GM12878 (cell line): ENCODE measurements around the gene ATAD2B. TPM values are rescaled to one million over a fixed set of nuclear protein-coding genes. Genes with fewer than 3 reads are reported as not detected.

Source experiments
- ATAC-seq: fragments of 200-7000 bp; cut with Tn5 transposase; 3 replicates; pipeline ENCODE4 v1.9.1; 2020; ENCODE audit warnings: mild to moderate bottlenecking, moderate library complexity
- BruUV-seq: library from RNA; stranded (reverse); fragments of 400-500 nt; replicated peaks from 2 replicates; lab custom pipeline; 2021; lab: Mats Ljungman, UMichigan
- CTCF ChIA-PET: fragments of 300-600 bp; sonication (Branson Sonifier 250); formaldehyde crosslinking; extraction: SDS; loops from one replicate; lab custom pipeline; 2021; ENCODE audit warnings: inconsistent platforms; lab: Yijun Ruan, JAX
- POLR2A ChIA-PET: fragments of 350-600 bp; formaldehyde crosslinking; extraction: SDS; loops from one replicate; lab custom pipeline; 2021; ENCODE audit warnings: inconsistent platforms; lab: Charles Lee
- RAD21 ChIA-PET: fragments of 300-600 bp; sonication (Branson Sonifier 250); formaldehyde crosslinking; loops from one replicate; lab custom pipeline; 2023; ENCODE audit warnings: antibody characterized with exemption; ENCODE audit not compliant: unreplicated experiment; lab: Charles Lee
- SMC1A ChIA-PET: fragments of 300-600 bp; sonication (Branson Sonifier 250); formaldehyde crosslinking; loops from one replicate; lab custom pipeline; 2023; ENCODE audit not compliant: unreplicated experiment, uncharacterized antibody; lab: Charles Lee
- DNase-seq: peaks from one replicate; pipeline ENCODE4 v3.0.0-alpha.2; 2011; ENCODE audit warnings: low read depth, low spot score
- FAIRE-seq: peaks from 3 replicates; lab custom pipeline; 2011; peaks lifted over from hg19 to GRCh38; lab: Jason Lieb, UNC
- H2AFZ ChIP-seq: 2 replicates; pipeline ENCODE4 v1.6.0; 2011; ENCODE audit warnings: low read depth, low read length, control low read depth; ENCODE audit not compliant: control insufficient read depth
- H3K27ac ChIP-seq: 2 replicates; pipeline ENCODE4 v1.5.1; 2011; ENCODE audit warnings: control low read depth; ENCODE audit not compliant: control insufficient read depth, insufficient read depth
- H3K27me3 ChIP-seq, 2 experiments: replicated peaks in 1 of 2; 2 replicates each; pipeline versions ENCODE4 v1.6.0 to v1.6.1; 2011; ENCODE audit warnings: low read length in 1 of 2; ENCODE audit not compliant: control insufficient read depth in 2 of 2, insufficient read depth in 2 of 2
- H3K36me3 ChIP-seq, 2 experiments: 2 replicates each; pipeline ENCODE4 v1.5.1; 2011; ENCODE audit warnings: low read length in 1 of 2; ENCODE audit not compliant: control insufficient read depth in 2 of 2, insufficient read depth in 2 of 2
- H3K4me1 ChIP-seq: 2 replicates; pipeline ENCODE4 v1.6.1; 2011; ENCODE audit warnings: mild to moderate bottlenecking, low read length, moderate library complexity, mixed read lengths; ENCODE audit not compliant: control insufficient read depth, insufficient read depth
- H3K4me2 ChIP-seq: 2 replicates; pipeline ENCODE4 v1.6.0; 2011; ENCODE audit warnings: control low read depth; ENCODE audit not compliant: control insufficient read depth, insufficient read depth
- H3K4me3 ChIP-seq: fragments of 200-600 bp; sonication (generic); 2 replicates; pipeline ENCODE4 v1.5.1; 2016
- H3K79me2 ChIP-seq: 2 replicates; pipeline ENCODE4 v1.6.0; 2011; ENCODE audit warnings: low read length; ENCODE audit not compliant: control insufficient read depth, insufficient read depth
- H3K9ac ChIP-seq: 2 replicates; pipeline ENCODE4 v1.8.0; 2011; ENCODE audit warnings: low read length, control low read depth, mixed read lengths; ENCODE audit not compliant: control insufficient read depth, insufficient read depth
- H3K9me3 ChIP-seq: replicated peaks from 3 replicates; pipeline ENCODE4 v1.5.1; 2011; ENCODE audit warnings: mild to moderate bottlenecking, low read length; ENCODE audit not compliant: control insufficient read depth, insufficient read depth
- H4K20me1 ChIP-seq: 2 replicates; pipeline ENCODE4 v1.6.0; 2011; ENCODE audit not compliant: control insufficient read depth, insufficient read depth
- EED ChIP-seq: sonication (generic); IDR thresholded peaks from 2 replicates; pipeline ENCODE4 v1.6.1; 2016; ENCODE audit warnings: antibody characterized with exemption, low read depth
- EGR1 ChIP-seq, 2 experiments: IDR thresholded peaks; 1 replicate in 1 of 2; 2 replicates in 1 of 2; pipeline ENCODE4 v1.6.1; 2011 to 2012; ENCODE audit warnings: low read depth in 2 of 2, low read length in 2 of 2, borderline replicate concordance in 1 of 2, mild to moderate bottlenecking in 1 of 2, moderate library complexity in 1 of 2
- MXI1 ChIP-seq: fragments of 150-350 bp; IDR thresholded peaks from 2 replicates; pipeline ENCODE4 v1.6.1; 2011; ENCODE audit warnings: low read depth, mild to moderate bottlenecking, inconsistent platforms, low read length, improper control_type of control experiment
- NFXL1 ChIP-seq: fragments of 450-650 bp; IDR thresholded peaks from 2 replicates; pipeline ENCODE4 v1.6.1; 2017; ENCODE audit warnings: antibody characterized with exemption, mild to moderate bottlenecking, borderline replicate concordance
- STAT3 ChIP-seq: IDR thresholded peaks from 2 replicates; pipeline ENCODE4 v1.6.1; 2011; ENCODE audit warnings: low read depth, low read length, improper control_type of control experiment
- WGBS: methylation state at CpG from one replicate; pipeline ENCODE4 v1.1.6; 2016; ENCODE audit warnings: low lambda C conversion rate; ENCODE audit not compliant: insufficient replicate concordance, insufficient coverage; ENCODE audit errors: missing lambda C conversion rate; 5-methylcytosine and 5-hydroxymethylcytosine counted together
- in situ Hi-C: fragments of 300-500 bp; cut with MboI; formaldehyde crosslinking; loops from 9 replicates; pipeline ENCODE4 v1.14.3; 2018; ENCODE audit warnings: mixed read lengths
- intact Hi-C: fragments of 100-400 bp; cut with micrococcal nuclease; formaldehyde crosslinking; loops from one replicate; pipeline ENCODE4 v1.14.2; 2022; ENCODE audit not compliant: unreplicated experiment
- polyA plus RNA-seq, 11 experiments: library from polyadenylated mRNA; depleted of rRNA in 4 of 11; unstranded in 6 of 11; stranded (reverse) in 5 of 11; fragments of >200 nt; fragmentation: Nextera tagmentation in 4 of 11; fragmentation: Illumina TruSeq in 1 of 11; extraction: Ambion mirVana in 4 of 11; extraction: Trizol in 1 of 11; gene quantifications; 1 replicate in 1 of 11; 2 replicates in 10 of 11; pipeline versions ENCODE4 v1.2.1 to v1.2.3, GENCODE V29; 2011 to 2016; ENCODE audit warnings: inconsistent platforms in 2 of 11, missing spikeins in 2 of 11, low read depth in 1 of 11
- total RNA-seq, 4 experiments: library from RNA; depleted of rRNA in 3 of 4; stranded (reverse); fragments of >200 nt in 3 of 4; fragmentation: Illumina TruSeq in 1 of 4; extraction: Trizol in 1 of 4; gene quantifications; 2 replicates each; pipeline versions ENCODE4 v1.2.1 to v1.2.3, GENCODE V29; 2013 to 2021
- TF ChIP-seq, protein P1 (sequence below): fragments of 450-650 bp; IDR thresholded peaks from 2 replicates; pipeline ENCODE4 v1.6.1; 2017; ENCODE audit warnings: antibody characterized with exemption, mild to moderate bottlenecking, moderate library complexity

The ATAD2B gene
- total and polyA plus RNA-seq, 10 of the 15 experiments (the other 5 are each of a cell fraction or from before 2014, with no cell fraction given), result 3.6 to 29.9 (median 16.8) TPM

GRCh38 chr2:23777826-23778225 lies 149.1 kb downstream of the ATAD2B start:
- no peaks in the 10 kb centered on the region for H3K9me3 ChIP-seq
- CTCF ChIA-PET, result interaction anchor here (1.0 kb wide), 1 partner anchor 28 kb away, joined by 3 read pairs; no protein-coding TSS in a partner anchor
- no TSS peak for BruUV-seq
- H3K4me2 ChIP-seq, result no peak overlapping the region
- H2AFZ ChIP-seq, result no peak overlapping the region
- POLR2A ChIA-PET, result no interaction called here
- FAIRE-seq (no peak), ATAC-seq (no peak), DNase-seq (no peak)
- no peak overlapping the region for H3K9ac ChIP-seq
- H3K4me3 ChIP-seq, result no peak overlapping the region
- in situ Hi-C loops, result no loop called here
- peaks cover 2% of the 10 kb centered on the region; the same call in 1 of the 2 replicates for H3K4me1 ChIP-seq
- WGBS, result 56% methylated on average over 2 of the region's 2 CpGs
- RAD21 ChIA-PET, result no interaction called here
- SMC1A ChIA-PET, result no interaction called here
- intact Hi-C loops, result no loop called here
- no peaks in the 10 kb centered on the region for H3K27me3 ChIP-seq
- H3K27ac ChIP-seq, result no peak overlapping the region
- H3K36me3 ChIP-seq, result peaks cover under 1 to 9% of the 10 kb centered on the region in 2 experiments; a peak in 3 of 4 replicates
- TF ChIP-seq STAT3 (no peak), EGR1 (IDR thresholded peaks at IDR 0.05; ENCODE audit: borderline replicate concordance in 1 of 2, low read depth in 2 of 2, low read length in 2 of 2) (no peak), EED (no peak), MXI1 (no peak), NFXL1 (no peak)
- TF ChIP-seq, protein P1, sequence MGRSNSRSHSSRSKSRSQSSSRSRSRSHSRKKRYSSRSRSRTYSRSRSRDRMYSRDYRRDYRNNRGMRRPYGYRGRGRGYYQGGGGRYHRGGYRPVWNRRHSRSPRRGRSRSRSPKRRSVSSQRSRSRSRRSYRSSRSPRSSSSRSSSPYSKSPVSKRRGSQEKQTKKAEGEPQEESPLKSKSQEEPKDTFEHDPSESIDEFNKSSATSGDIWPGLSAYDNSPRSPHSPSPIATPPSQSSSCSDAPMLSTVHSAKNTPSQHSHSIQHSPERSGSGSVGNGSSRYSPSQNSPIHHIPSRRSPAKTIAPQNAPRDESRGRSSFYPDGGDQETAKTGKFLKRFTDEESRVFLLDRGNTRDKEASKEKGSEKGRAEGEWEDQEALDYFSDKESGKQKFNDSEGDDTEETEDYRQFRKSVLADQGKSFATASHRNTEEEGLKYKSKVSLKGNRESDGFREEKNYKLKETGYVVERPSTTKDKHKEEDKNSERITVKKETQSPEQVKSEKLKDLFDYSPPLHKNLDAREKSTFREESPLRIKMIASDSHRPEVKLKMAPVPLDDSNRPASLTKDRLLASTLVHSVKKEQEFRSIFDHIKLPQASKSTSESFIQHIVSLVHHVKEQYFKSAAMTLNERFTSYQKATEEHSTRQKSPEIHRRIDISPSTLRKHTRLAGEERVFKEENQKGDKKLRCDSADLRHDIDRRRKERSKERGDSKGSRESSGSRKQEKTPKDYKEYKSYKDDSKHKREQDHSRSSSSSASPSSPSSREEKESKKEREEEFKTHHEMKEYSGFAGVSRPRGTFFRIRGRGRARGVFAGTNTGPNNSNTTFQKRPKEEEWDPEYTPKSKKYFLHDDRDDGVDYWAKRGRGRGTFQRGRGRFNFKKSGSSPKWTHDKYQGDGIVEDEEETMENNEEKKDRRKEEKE, result no peak
- no peaks in the 10 kb centered on the region for H4K20me1 ChIP-seq
- H3K79me2 ChIP-seq, result no peaks in the 10 kb centered on the region
